CD4-positive, alpha-beta T cell treated with Interleukin-4 for 1 hour (primary cell): Measurements from ENCODE around the gene CSF2RB.
A peak's percentile ranks its signal among the peaks of the same experiment; 100 is the strongest.
"Not testable (repeated sequence)": the region's sequence is repeated elsewhere in the genome, so short reads cannot be mapped to it uniquely, and the experiment has no call there.

Experiments used
- DNase-seq, 2 donors: peaks; one replicate each; pipeline ENCODE4 v3.0.0-alpha.2; 2020 to 2022

The CSF2RB gene

GRCh38 chr22:36976606-36977005, 63.2 kb downstream of the CSF2RB start:
- DNase-seq: no peak

GRCh38 chr22:36977401-36977861, 64.0 kb downstream of the CSF2RB start:
- DNase-seq: peak; percentile 83 to 84

GRCh38 chr22:36977947-36978660, 64.7 kb downstream of the CSF2RB start:
- DNase-seq: peak; percentile 89 to 90

GRCh38 chr22:36979016-36979910, 65.8 kb downstream of the CSF2RB start:
- DNase-seq: no peak

GRCh38 chr22:36981247-36981775, 67.9 kb downstream of the CSF2RB start:
- no peak for DNase-seq

- DNase-seq: no peak
These were observed 68.7 kb downstream of the CSF2RB start for GRCh38 chr22:36982136-36982535.

- DNase-seq: no peak
These were observed 71.9 kb downstream of the CSF2RB start for GRCh38 chr22:36985211-36985889.

GRCh38 chr22:36986242-36986821, 72.9 kb downstream of the CSF2RB start:
- peak in 1 of 2 donors; percentile 27 for DNase-seq

- no peak for DNase-seq
These were observed 74.8 kb downstream of the CSF2RB start for GRCh38 chr22:36988075-36988832.

- not testable (repeated sequence) for DNase-seq
These were observed 75.6 kb downstream of the CSF2RB start for GRCh38 chr22:36989012-36989411.
